Keratinocyte (primary cell): Measurements from ENCODE around the gene IRAK2.

Experiments used
- CTCF ChIP-seq, 3 experiments: IDR thresholded peaks in 1 of 3; conservative IDR thresholded peaks in 1 of 3; optimal IDR thresholded peaks in 1 of 3; 2 replicates in 2 of 3; 3 replicates in 1 of 3; pipeline versions ENCODE3 to v1.5.1; 2011; ENCODE audit warnings: low read length in 3 of 3, mild to moderate bottlenecking in 3 of 3, moderate library complexity in 2 of 3, control low read depth in 1 of 3, inconsistent platforms in 1 of 3; ENCODE audit not compliant: insufficient read depth in 2 of 3; ENCODE audit errors: extremely low read depth in 1 of 3
- EZH2 ChIP-seq: IDR thresholded peaks from one replicate; pipeline ENCODE4 v1.6.1; 2012; ENCODE audit warnings: inconsistent platforms, mild to moderate bottlenecking, low read length, moderate library complexity

GRCh38 chr3:10187944-10188343 is 23.2 kb downstream of the IRAK2 start:
- TF ChIP-seq EZH2 (no peak), CTCF (optimal IDR thresholded peaks at IDR 0.05 in 1 of 3, IDR thresholded peaks at IDR 0.05 in 1 of 3, conservative IDR thresholded peaks at IDR 0.05 in 1 of 3; ENCODE audit: extremely low read depth in 1 of 3, insufficient read depth in 2 of 3, low read length in 3 of 3) (no peak)
